Measurements from ENCODE around the gene ODF2. TPM values are rescaled to one million over a fixed set of nuclear protein-coding genes. Genes with fewer than 3 reads are reported as not detected.

ODF2 gene
- total and polyA plus RNA-seq, 2 experiments from 2014 or later: 17.5 to 26.9 TPM

- no peak for TF ChIP-seq REST (IDR thresholded peaks at IDR 0.05; ENCODE audit: unreplicated experiment)
- no peak for TF ChIP-seq STAT1 (IDR thresholded peaks at IDR 0.05; ENCODE audit: unreplicated experiment)
- TF ChIP-seq ZNF331 (CRISPR knock-in tag; IDR thresholded peaks at IDR 0.05; ENCODE audit: low read depth): no peak
- TF ChIP-seq CREB1 (CRISPR knock-in tag; IDR thresholded peaks at IDR 0.05; ENCODE audit: low read depth): no peak
- TF ChIP-seq NANOG (IDR thresholded peaks at IDR 0.05; ENCODE audit: borderline replicate concordance): no peak
- TF ChIP-seq EZH2phosphoT487 (IDR thresholded peaks at IDR 0.05; ENCODE audit: unreplicated experiment): no peak
- no peak for TF ChIP-seq ZNF114 (CRISPR knock-in tag; IDR thresholded peaks at IDR 0.05)
- no peak for TF ChIP-seq JUNB (IDR thresholded peaks at IDR 0.05; ENCODE audit: unreplicated experiment)
- TF ChIP-seq POLR2AphosphoS5 (IDR thresholded peaks at IDR 0.05; ENCODE audit: low read depth): no peak
- no peak for TF ChIP-seq EZH2 (IDR thresholded peaks at IDR 0.05; ENCODE audit: low read depth, unreplicated experiment)
Observed at GRCh38 chr9:128470560-128470959, 14.8 kb downstream of the ODF2 start (continued).

GRCh38 chr9:128473104-128473503, 17.3 kb downstream of the ODF2 start:
- no peaks in the 10 kb centered on the region for H3F3A ChIP-seq (replicated peaks; ENCODE audit: low read depth)
- Mint-ChIP-seq H3K9me3 (no peaks in the 10 kb centered on the region), H3K4me3 (no peak overlapping the region), H3K36me3 (ENCODE audit: low read depth) (peaks cover 21% of the 10 kb centered on the region), H3K27me3 (ENCODE audit: insufficient read depth, low read depth, poor library complexity) (peaks cover 8% of the 10 kb centered on the region), H3K4me1 (no peaks in the 10 kb centered on the region), H3K27ac (no peak overlapping the region)
- H3K4me3 ChIP-seq: no peak overlapping the region
- no peak overlapping the region for H3K27ac ChIP-seq (ENCODE audit: low read depth)
- no peaks in the 10 kb centered on the region for H3K9me2 ChIP-seq (ENCODE audit: insufficient read depth)
- H3K27me3 ChIP-seq (ENCODE audit: insufficient read depth): no peaks in the 10 kb centered on the region
- H2AFZ ChIP-seq: no peak overlapping the region
- H3K4me2 ChIP-seq: no peak overlapping the region
- H4K20me1 ChIP-seq (replicated peaks; ENCODE audit: insufficient read depth): no peaks in the 10 kb centered on the region
- ATAC-seq (no peak), DNase-seq (ENCODE audit: low spot score) (no peak)
- no peaks in the 10 kb centered on the region for H3K79me2 ChIP-seq (replicated peaks; ENCODE audit: insufficient read depth)
- H3K4me1 ChIP-seq (ENCODE audit: insufficient read depth): no peaks in the 10 kb centered on the region
- H3K36me3 ChIP-seq (ENCODE audit: insufficient read depth): peaks cover 10% of the 10 kb centered on the region; the same call in 1 of the 2 replicates
- TF ChIP-seq ETS1 (IDR thresholded peaks at IDR 0.05): no peak
- TF ChIP-seq EZH2 (IDR thresholded peaks at IDR 0.05; ENCODE audit: low read depth, unreplicated experiment): no peak
- TF ChIP-seq STAT1 (IDR thresholded peaks at IDR 0.05; ENCODE audit: unreplicated experiment): no peak
- TF ChIP-seq REST (IDR thresholded peaks at IDR 0.05; ENCODE audit: unreplicated experiment): no peak
- no peak for TF ChIP-seq CTCF (conservative IDR thresholded peaks at IDR 0.05; ENCODE audit: low read depth in 2 of 2)
- no peak for TF ChIP-seq POLR2AphosphoS5 (IDR thresholded peaks at IDR 0.05; ENCODE audit: low read depth)
- no peak for TF ChIP-seq CREB1 (CRISPR knock-in tag; IDR thresholded peaks at IDR 0.05; ENCODE audit: low read depth)
- no peak for TF ChIP-seq EZH2phosphoT487 (IDR thresholded peaks at IDR 0.05; ENCODE audit: unreplicated experiment)
- TF ChIP-seq ZNF114 (CRISPR knock-in tag; IDR thresholded peaks at IDR 0.05): no peak

Measured in GM23338 (cell line).